GM19099 (cell line): ENCODE results near the gene SLC34A3.

Experiments used
- POLR2A ChIP-seq: IDR thresholded peaks from 3 replicates; pipeline ENCODE4 v1.6.1; 2011; ENCODE audit warnings: low read depth; ENCODE audit not compliant: insufficient read length; ENCODE audit errors: extremely low read depth

The SLC34A3 gene

DNA sequence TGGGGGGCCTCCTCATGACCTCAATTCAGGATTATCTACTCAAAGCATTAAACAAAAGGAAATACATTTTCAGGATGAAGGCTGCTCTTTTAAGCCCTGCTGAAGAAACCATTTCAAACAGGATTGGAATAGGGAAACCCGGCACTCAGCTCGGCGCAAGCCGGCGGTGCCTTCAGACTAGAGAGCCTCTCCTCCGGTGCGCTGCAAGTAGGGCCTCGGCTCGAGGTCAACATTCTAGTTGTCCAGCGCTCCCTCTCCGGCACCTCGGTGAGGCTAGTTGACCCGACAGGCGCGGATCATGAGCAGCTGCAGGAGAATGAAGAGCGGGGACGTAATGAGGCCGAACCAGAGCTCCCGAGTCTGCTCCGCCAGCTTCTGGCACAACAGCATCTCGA, 26.0 kb upstream of the SLC34A3 start:
- TF ChIP-seq POLR2A, result no peak

DNA sequence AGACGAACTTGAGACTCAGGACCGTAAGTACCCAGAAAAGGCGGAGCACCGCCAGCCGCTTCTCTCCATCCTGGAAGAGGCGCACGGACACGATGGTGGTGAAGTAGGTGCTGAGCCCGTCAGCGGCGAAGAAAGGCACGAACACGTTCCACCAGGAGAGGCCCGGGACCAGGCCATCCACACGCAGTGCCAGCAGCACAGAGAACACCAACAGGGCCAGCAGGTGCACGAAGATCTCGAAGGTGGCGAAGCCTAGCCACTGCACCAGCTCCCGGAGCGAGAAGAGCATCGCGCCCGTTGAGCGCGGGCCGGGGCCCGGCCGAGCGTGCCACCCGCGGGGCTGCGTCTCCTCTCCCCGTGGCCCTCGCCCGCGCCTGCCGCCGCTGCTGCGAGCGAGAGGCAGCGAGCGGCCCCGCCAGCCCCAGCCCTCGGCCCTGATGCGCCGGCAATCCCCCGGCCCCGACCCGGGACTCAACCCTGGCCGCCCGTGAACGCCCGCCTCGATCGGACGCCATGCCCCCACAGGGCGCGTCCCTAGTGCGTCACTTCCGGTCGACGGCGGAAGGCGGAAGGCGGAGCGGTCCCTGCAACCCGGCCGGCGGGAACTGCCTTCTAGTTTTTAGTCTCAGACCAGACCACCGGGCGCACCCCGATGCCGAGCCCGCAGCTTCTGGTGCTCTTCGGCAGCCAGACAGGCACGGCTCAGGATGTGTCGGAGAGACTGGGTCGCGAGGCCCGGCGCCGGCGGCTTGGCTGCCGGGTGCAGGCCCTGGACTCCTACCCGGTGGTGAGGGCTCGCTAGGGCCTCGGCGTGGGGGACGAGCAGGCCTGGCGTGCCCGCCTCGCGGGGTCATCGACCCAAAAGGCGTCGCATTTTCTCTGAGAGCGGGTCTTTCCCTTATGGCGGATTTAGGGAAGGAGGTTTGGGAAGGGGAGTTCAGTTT, 25.3 kb upstream of the SLC34A3 start, which contains the start of the genes NDOR1 and TMEM203:
TSS of gene NDOR1 (plus strand) at position 575 of the 944 bp plus-strand sequence. CDS start at position 653, 78 bp downstream.
TSS of gene TMEM203 (minus strand) at position 523 of the 944 bp plus-strand sequence. CDS start at position 289, 234 bp downstream.
- TF ChIP-seq POLR2A, result peak; percentile 92

DNA sequence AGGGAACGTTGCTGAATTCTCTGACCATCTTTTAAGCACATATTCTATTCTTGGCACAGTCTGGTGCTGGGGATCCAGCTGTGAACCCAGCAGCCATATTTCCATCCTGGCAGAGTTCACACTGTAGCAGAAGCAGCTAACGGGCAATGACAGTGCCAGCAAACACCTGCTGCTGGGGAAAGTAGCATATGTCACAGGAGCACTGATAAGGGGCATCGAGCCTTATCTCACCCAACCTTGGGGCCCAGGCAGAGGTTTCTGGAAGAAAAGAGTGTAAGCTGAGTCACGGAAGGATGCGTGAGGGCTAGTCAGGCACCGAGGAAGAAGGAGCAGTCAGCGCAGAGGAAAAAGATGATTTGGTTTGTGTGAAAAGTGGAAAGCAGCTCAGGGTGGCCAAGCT, 24.1 kb upstream of the SLC34A3 start:
- no peak for TF ChIP-seq POLR2A

DNA sequence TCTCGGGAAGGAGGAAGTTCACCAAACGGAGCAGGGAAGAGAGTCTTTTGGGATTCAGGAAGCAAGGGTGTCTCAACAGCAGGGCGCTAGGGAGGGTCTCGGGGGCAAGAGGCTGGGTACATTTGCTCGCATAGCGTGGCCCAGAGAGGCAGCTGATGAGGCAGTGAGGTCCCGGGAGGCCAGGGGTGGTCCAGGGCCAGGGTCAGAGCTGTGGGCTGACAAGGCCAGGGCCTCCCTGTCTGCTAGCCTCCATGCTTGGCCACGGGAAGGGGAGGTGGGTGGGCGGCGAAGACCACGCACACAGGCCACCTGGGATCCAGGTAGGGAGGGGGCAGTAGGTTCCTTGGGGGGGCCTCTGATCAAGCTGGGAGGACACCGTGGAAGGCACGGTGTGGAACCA, 19.2 kb upstream of the SLC34A3 start:
- no peak for TF ChIP-seq POLR2A

DNA sequence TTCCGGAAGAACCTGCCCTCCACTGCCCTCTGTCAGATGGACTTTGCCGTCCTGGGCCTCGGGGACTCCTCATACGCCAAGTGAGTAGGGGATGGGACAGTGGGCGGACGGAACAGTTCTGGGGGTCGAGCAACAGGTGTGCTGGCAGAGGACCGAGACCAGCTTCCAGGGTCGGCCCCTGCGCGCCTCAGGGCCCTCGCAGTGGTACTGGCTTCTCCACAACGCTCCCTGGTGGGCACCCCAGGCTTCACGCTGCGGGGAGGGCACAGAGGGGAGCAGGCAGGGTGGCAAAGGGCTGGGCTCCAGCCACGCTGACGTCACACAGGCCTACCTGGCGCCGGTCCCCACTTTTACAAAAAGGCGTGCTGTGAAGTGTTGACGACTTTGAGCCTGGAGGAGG, 18.2 kb upstream of the SLC34A3 start:
- TF ChIP-seq POLR2A, result no peak

DNA sequence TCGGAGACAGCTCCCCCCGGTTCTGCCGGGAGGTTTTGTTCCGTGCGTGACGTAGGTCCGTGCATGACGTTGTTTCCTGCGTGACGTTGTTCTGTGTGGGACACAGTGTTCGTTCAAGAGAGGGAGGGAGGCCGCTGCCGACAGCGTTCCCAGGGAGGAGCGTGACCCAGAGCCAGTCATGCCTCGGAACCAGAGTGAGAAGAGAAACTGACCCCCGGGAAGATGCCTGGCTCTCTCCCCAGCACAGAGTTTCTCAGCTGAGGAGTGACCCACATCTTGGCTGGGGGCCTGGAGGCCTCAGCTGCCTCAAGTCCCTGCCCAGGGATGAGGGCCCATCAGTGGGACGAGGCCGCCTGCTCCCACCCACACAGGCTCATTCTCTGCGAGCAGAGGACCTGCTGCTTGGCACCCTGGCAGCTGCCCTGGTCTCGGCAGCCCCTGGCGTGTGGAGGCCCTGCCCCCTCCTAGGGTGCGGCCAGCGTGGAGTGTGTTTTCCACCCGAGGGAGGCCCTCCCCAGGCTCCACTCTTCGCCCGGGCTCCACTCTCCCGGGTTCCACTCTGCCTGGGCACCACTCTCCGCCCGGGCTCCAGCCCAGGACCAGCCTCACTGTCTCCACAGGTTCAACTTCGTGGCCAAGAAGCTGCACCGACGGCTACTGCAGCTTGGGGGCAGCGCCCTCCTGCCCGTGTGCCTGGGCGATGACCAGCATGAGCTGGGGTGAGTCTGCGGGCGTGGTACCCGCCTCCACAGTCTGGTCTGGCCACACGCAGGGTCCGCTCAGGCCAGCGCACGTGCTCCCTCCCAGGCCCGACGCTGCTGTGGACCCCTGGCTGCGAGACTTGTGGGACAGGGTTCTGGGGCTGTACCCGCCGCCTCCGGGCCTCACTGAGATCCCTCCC, 17.3 kb upstream of the SLC34A3 start:
- no peak for TF ChIP-seq POLR2A

DNA sequence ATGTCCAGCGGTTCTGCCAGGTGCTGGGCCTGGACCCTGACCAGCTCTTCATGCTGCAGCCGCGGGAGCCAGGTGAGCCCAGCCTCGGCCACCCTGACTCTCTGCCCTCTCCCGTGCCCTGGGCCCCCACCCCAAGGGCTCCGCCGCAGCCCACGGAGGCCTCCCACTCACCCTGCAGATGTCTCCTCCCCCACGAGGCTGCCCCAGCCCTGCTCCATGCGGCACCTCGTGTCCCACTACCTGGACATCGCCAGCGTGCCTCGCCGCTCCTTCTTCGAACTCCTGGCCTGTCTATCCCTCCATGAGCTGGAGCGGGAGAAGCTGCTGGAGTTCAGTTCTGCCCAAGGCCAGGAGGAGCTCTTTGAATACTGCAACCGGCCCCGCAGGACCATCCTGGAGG, 16.1 kb upstream of the SLC34A3 start:
- no peak for TF ChIP-seq POLR2A

DNA sequence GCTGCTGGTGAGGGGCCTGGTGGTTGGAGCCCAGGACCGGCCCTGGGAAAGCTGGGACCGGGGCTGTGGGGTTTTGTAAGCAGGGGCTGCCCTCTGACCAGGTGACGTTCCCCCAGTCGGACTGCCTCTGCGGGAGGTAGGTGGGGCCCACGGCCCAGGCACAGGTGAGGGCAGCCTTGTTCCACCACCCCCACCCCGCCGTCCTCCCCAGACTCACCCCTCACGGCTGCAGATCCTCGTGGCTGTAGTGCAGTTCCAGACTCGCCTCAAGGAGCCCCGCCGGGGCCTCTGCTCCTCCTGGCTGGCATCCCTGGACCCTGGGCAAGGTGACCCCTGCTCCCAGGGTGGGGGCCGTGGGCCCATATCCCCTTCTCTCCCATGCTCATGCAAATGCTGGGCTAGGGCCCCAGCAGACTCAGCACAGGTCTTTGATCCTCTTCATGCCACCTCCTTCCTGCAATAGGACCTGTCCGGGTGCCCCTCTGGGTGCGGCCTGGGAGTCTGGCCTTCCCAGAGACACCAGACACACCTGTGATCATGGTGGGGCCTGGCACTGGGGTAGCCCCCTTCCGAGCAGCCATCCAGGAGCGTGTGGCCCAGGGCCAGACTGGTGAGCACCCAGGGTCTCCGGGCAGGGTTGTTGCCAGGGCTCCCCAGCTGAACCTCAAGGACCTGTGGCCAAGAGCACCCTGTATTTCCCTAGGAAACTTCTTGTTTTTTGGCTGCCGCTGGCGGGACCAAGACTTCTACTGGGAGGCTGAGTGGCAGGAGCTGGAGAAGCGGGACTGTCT, 15.3 kb upstream of the SLC34A3 start:
- no peak for TF ChIP-seq POLR2A

DNA sequence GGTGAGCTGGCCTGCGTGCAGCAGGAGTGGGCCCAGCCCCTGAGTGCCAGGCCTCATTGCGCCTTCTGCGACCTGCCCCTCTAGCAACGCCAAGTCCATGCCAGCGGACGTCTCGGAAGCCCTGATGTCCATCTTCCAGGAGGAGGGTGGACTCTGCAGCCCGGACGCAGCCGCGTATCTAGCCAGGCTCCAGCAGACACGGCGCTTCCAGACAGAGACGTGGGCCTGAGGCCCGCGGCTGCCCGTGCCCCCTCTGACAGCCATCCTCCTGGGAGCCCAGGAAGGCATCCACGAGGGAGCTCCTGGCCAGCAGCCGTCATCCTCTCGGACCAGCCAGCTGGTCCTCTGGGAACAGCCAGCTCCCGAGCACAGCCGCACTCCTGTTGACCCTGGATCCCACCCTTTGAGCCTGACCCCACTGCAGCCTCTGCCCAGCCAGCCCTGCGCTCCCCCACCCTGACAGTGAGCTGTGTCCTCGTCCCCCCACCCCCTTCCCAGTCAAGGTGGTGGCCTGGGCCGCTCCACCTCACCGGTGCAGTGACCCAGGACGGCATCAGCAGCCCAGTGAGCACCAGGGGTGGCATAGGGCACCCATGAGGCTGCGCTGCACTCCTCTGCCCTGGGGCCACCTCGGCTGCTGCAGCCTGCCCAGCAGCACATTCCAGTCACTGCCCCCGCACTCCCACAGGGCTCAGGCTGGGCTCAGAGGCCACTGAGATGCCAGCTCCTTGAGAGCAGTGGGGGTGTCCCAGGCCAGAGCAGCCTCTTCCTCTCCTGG, 14.3 kb upstream of the SLC34A3 start:
- no peak for TF ChIP-seq POLR2A

DNA sequence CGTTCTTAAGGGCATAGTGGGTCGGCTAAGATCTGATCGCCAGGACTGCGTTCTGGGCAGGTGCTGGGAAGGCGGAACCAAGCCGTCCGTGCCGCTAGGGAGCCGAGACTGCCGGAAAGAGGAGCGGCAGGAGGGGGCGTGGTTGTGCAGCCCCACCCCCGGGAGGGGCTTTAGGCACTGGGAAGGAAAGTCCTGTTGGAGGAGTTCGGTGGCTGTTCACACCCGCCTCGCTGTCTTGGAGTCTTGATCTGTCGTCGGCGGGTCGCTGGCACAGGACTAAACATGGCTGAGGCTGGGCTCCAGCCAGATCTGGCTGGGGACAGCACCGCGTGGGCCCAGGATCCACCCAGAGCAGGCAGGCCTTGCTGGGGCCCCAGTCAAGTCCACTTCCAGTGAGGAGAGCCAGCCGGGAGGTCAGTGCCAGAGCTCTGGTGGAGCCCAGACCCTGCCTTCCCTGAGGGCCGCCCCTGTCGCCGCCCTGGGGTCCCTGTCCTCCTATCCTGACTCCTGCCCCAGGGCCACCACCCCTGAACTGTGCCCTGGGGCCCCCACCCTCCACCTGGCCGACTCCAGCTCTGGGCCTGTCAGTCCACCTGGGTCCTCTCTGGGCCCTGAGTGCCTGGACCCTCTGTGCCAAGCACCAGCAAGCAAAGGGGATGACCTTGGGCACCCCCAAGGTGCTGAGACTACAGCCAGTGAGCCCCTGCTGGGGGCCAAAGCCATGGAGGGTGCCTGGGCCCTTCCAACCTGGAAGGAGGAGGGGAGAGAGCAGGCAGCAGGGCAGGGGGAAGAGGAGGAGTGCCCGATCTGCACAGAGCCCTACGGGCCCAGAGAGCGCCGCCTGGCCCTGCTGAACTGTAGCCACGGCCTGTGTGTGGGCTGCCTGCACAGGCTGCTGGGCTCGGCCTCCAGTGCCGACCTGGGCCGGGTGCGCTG, 13.2 kb upstream of the SLC34A3 start:
- TF ChIP-seq POLR2A, result no peak

DNA sequence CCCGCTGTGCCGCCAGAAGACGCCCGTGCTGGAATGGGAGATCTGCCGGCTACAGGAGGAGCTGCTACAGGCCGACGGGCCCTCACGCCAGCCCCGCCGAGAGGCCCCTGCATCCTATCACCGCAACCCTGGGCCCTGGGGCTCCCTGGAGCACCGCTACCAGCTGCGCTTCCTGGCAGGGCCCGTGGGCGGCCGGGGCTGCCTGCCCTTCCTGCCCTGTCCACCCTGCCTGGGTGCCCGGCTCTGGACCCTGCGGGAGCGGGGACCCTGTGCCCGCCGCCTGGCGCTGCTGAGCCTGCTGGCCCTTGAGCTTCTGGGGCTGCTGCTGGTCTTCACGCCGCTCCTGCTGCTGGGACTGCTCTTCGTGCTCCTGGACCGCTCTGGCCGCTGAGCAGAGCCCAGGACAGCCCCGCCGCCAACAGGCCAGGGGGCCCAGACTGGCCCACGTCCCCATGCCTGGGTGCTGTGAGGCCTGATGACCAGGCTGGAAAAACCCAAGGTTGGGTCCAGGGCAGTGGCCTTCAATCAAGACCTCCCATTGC, 12.4 kb upstream of the SLC34A3 start:
- no peak for TF ChIP-seq POLR2A

DNA sequence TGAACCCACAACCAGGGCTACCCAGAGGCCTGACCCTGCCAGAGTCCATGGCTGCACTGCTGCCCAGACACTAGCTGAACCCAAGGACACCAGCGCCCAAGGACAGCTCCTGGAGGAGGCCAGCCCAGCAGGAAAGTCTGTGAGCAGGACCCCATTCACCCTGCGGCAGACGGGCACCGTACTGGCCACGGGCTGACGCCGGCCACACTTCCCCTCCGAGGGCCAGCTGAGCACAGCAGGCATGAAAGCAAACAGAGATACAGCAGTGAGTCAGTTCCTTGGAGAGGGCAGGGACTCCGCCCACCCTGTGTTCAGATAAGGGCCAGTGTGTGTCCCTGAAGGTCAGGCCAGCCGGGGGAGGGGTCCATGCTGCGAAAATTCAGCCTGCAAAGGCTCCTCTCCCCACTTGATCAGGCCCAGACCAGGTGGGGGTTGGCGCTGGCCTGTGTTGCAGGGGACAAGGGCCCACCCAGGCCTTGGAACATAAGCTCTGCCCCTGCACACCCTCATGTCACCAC, 11.9 kb upstream of the SLC34A3 start:
- TF ChIP-seq POLR2A, result no peak
